HG03025 (cell line): ENCODE measurements around the gene FLG2.
"Not testable (repeated sequence)": the region's sequence is repeated elsewhere in the genome, so short reads cannot be mapped to it uniquely, and the experiment has no call there.

Experiments
- ATAC-seq: cut with Tn5 transposase; IDR thresholded peaks from one replicate; pipeline ENCODE4 v1.9.1; 2021; ENCODE audit warnings: mild to moderate bottlenecking, moderate library complexity; ENCODE audit not compliant: unreplicated experiment, low FRiP score

Gene FLG2

GRCh38 chr1:152313319-152313801 lies 46.4 kb downstream of the FLG2 start:
- no peak for ATAC-seq

- ATAC-seq = not testable (repeated sequence)
Observed at GRCh38 chr1:152312169-152312568, 47.6 kb downstream of the FLG2 start.

GRCh38 chr1:152309955-152310354 lies 49.9 kb downstream of the FLG2 start:
- ATAC-seq = no peak

GRCh38 chr1:152309320-152309901 lies 50.4 kb downstream of the FLG2 start:
- not testable (repeated sequence) for ATAC-seq

- ATAC-seq = not testable (repeated sequence)
Observed at GRCh38 chr1:152308758-152309157, 51.0 kb downstream of the FLG2 start.

GRCh38 chr1:152307970-152308369 lies 51.8 kb downstream of the FLG2 start:
- ATAC-seq = not testable (repeated sequence)

- not testable (repeated sequence) for ATAC-seq
Observed at GRCh38 chr1:152306123-152306522, 53.7 kb downstream of the FLG2 start.

- ATAC-seq = not testable (repeated sequence)
Observed at GRCh38 chr1:152304773-152305172, 55.0 kb downstream of the FLG2 start.

- not testable (repeated sequence) for ATAC-seq
Observed at GRCh38 chr1:152303139-152303872, 56.5 kb downstream of the FLG2 start.
